ENCODE data around the gene TTC23L.

GRCh38 chr5:34913072-34913471 lies 74.1 kb downstream of the TTC23L start:
- TF ChIP-seq CTCF (conservative IDR thresholded peaks at IDR 0.05; ENCODE audit: low read depth, low read length) (no peak), EZH2 (IDR thresholded peaks at IDR 0.05; ENCODE audit: borderline replicate concordance, low read depth, low read length, poor library complexity, severe bottlenecking) (no peak)
